GM12878 (cell line): ENCODE measurements around the gene MXRA8. TPM values are rescaled to one million over a fixed set of nuclear protein-coding genes. Genes with fewer than 3 reads are reported as not detected.

Experiments
- ATAC-seq: fragments of 200-7000 bp; cut with Tn5 transposase; 3 replicates; pipeline ENCODE4 v1.9.1; 2020; ENCODE audit warnings: mild to moderate bottlenecking, moderate library complexity
- BruUV-seq: library from RNA; stranded (reverse); fragments of 400-500 nt; replicated peaks from 2 replicates; lab custom pipeline; 2021; lab: Mats Ljungman, UMichigan
- CTCF ChIA-PET: fragments of 300-600 bp; sonication (Branson Sonifier 250); formaldehyde crosslinking; extraction: SDS; loops from one replicate; lab custom pipeline; 2021; ENCODE audit warnings: inconsistent platforms; lab: Yijun Ruan, JAX
- POLR2A ChIA-PET: fragments of 350-600 bp; formaldehyde crosslinking; extraction: SDS; loops from one replicate; lab custom pipeline; 2021; ENCODE audit warnings: inconsistent platforms; lab: Charles Lee
- RAD21 ChIA-PET: fragments of 300-600 bp; sonication (Branson Sonifier 250); formaldehyde crosslinking; loops from one replicate; lab custom pipeline; 2023; ENCODE audit warnings: antibody characterized with exemption; ENCODE audit not compliant: unreplicated experiment; lab: Charles Lee
- SMC1A ChIA-PET: fragments of 300-600 bp; sonication (Branson Sonifier 250); formaldehyde crosslinking; loops from one replicate; lab custom pipeline; 2023; ENCODE audit not compliant: unreplicated experiment, uncharacterized antibody; lab: Charles Lee
- DNase-seq: peaks from one replicate; pipeline ENCODE4 v3.0.0-alpha.2; 2011; ENCODE audit warnings: low read depth, low spot score
- FAIRE-seq: peaks from 3 replicates; lab custom pipeline; 2011; peaks lifted over from hg19 to GRCh38; lab: Jason Lieb, UNC
- H2AFZ ChIP-seq: 2 replicates; pipeline ENCODE4 v1.6.0; 2011; ENCODE audit warnings: low read depth, low read length, control low read depth; ENCODE audit not compliant: control insufficient read depth
- H3K27ac ChIP-seq: 2 replicates; pipeline ENCODE4 v1.5.1; 2011; ENCODE audit warnings: control low read depth; ENCODE audit not compliant: control insufficient read depth, insufficient read depth
- H3K27me3 ChIP-seq, 2 experiments: replicated peaks in 1 of 2; 2 replicates each; pipeline versions ENCODE4 v1.6.0 to v1.6.1; 2011; ENCODE audit warnings: low read length in 1 of 2; ENCODE audit not compliant: control insufficient read depth in 2 of 2, insufficient read depth in 2 of 2
- H3K36me3 ChIP-seq, 2 experiments: 2 replicates each; pipeline ENCODE4 v1.5.1; 2011; ENCODE audit warnings: low read length in 1 of 2; ENCODE audit not compliant: control insufficient read depth in 2 of 2, insufficient read depth in 2 of 2
- H3K4me1 ChIP-seq: 2 replicates; pipeline ENCODE4 v1.6.1; 2011; ENCODE audit warnings: mild to moderate bottlenecking, low read length, moderate library complexity, mixed read lengths; ENCODE audit not compliant: control insufficient read depth, insufficient read depth
- H3K4me2 ChIP-seq: 2 replicates; pipeline ENCODE4 v1.6.0; 2011; ENCODE audit warnings: control low read depth; ENCODE audit not compliant: control insufficient read depth, insufficient read depth
- H3K4me3 ChIP-seq: fragments of 200-600 bp; sonication (generic); 2 replicates; pipeline ENCODE4 v1.5.1; 2016
- H3K79me2 ChIP-seq: 2 replicates; pipeline ENCODE4 v1.6.0; 2011; ENCODE audit warnings: low read length; ENCODE audit not compliant: control insufficient read depth, insufficient read depth
- H3K9ac ChIP-seq: 2 replicates; pipeline ENCODE4 v1.8.0; 2011; ENCODE audit warnings: low read length, control low read depth, mixed read lengths; ENCODE audit not compliant: control insufficient read depth, insufficient read depth
- H3K9me3 ChIP-seq: replicated peaks from 3 replicates; pipeline ENCODE4 v1.5.1; 2011; ENCODE audit warnings: mild to moderate bottlenecking, low read length; ENCODE audit not compliant: control insufficient read depth, insufficient read depth
- H4K20me1 ChIP-seq: 2 replicates; pipeline ENCODE4 v1.6.0; 2011; ENCODE audit not compliant: control insufficient read depth, insufficient read depth
- MXI1 ChIP-seq: fragments of 150-350 bp; IDR thresholded peaks from 2 replicates; pipeline ENCODE4 v1.6.1; 2011; ENCODE audit warnings: low read depth, mild to moderate bottlenecking, inconsistent platforms, low read length, improper control_type of control experiment
- NR2C2 ChIP-seq: IDR thresholded peaks from 2 replicates; pipeline ENCODE4 v1.6.1; 2011; ENCODE audit warnings: borderline replicate concordance, low read depth; ENCODE audit not compliant: control insufficient read depth, insufficient read length
- RAD51 ChIP-seq: fragments of 450-650 bp; IDR thresholded peaks from 2 replicates; pipeline ENCODE4 v1.6.1; 2016; ENCODE audit warnings: moderate library complexity, mild to moderate bottlenecking, inconsistent platforms
- SMAD1 ChIP-seq: fragments of 450-650 bp; IDR thresholded peaks from 2 replicates; pipeline ENCODE4 v1.6.1; 2018; ENCODE audit warnings: mild to moderate bottlenecking, low read depth; ENCODE audit not compliant: partially characterized antibody
- SUZ12 ChIP-seq: fragments of 200-600 bp; sonication (generic); IDR thresholded peaks from one replicate; pipeline ENCODE4 v1.6.1; 2018; ENCODE audit warnings: antibody characterized with exemption, mild to moderate bottlenecking; ENCODE audit not compliant: unreplicated experiment
- WRNIP1 ChIP-seq: IDR thresholded peaks from 2 replicates; pipeline ENCODE4 v1.6.1; 2011; ENCODE audit warnings: low read depth, low read length, improper control_type of control experiment, borderline replicate concordance
- ZNF24 ChIP-seq: fragments of 450-650 bp; IDR thresholded peaks from 2 replicates; pipeline ENCODE4 v1.6.1; 2017; ENCODE audit warnings: antibody characterized with exemption, mild to moderate bottlenecking
- WGBS: methylation state at CpG from one replicate; pipeline ENCODE4 v1.1.6; 2016; ENCODE audit warnings: low lambda C conversion rate; ENCODE audit not compliant: insufficient replicate concordance, insufficient coverage; ENCODE audit errors: missing lambda C conversion rate; 5-methylcytosine and 5-hydroxymethylcytosine counted together
- in situ Hi-C: fragments of 300-500 bp; cut with MboI; formaldehyde crosslinking; loops from 9 replicates; pipeline ENCODE4 v1.14.3; 2018; ENCODE audit warnings: mixed read lengths
- intact Hi-C: fragments of 100-400 bp; cut with micrococcal nuclease; formaldehyde crosslinking; loops from one replicate; pipeline ENCODE4 v1.14.2; 2022; ENCODE audit not compliant: unreplicated experiment
- polyA plus RNA-seq, 11 experiments: library from polyadenylated mRNA; depleted of rRNA in 4 of 11; unstranded in 6 of 11; stranded (reverse) in 5 of 11; fragments of >200 nt; fragmentation: Nextera tagmentation in 4 of 11; fragmentation: Illumina TruSeq in 1 of 11; extraction: Ambion mirVana in 4 of 11; extraction: Trizol in 1 of 11; gene quantifications; 1 replicate in 1 of 11; 2 replicates in 10 of 11; pipeline versions ENCODE4 v1.2.1 to v1.2.3, GENCODE V29; 2011 to 2016; ENCODE audit warnings: inconsistent platforms in 2 of 11, missing spikeins in 2 of 11, low read depth in 1 of 11
- total RNA-seq, 4 experiments: library from RNA; depleted of rRNA in 3 of 4; stranded (reverse); fragments of >200 nt in 3 of 4; fragmentation: Illumina TruSeq in 1 of 4; extraction: Trizol in 1 of 4; gene quantifications; 2 replicates each; pipeline versions ENCODE4 v1.2.1 to v1.2.3, GENCODE V29; 2013 to 2021
- TF ChIP-seq, protein P1 (sequence below): fragments of 450-650 bp; IDR thresholded peaks from 2 replicates; pipeline ENCODE4 v1.6.1; 2016; ENCODE audit warnings: mild to moderate bottlenecking

The MXRA8 gene
- total and polyA plus RNA-seq, 10 of the 15 experiments (the other 5 are each of a cell fraction or from before 2014, with no cell fraction given), result 0.11 to 0.54 (median 0.21) TPM; not detected in 6

DNA sequence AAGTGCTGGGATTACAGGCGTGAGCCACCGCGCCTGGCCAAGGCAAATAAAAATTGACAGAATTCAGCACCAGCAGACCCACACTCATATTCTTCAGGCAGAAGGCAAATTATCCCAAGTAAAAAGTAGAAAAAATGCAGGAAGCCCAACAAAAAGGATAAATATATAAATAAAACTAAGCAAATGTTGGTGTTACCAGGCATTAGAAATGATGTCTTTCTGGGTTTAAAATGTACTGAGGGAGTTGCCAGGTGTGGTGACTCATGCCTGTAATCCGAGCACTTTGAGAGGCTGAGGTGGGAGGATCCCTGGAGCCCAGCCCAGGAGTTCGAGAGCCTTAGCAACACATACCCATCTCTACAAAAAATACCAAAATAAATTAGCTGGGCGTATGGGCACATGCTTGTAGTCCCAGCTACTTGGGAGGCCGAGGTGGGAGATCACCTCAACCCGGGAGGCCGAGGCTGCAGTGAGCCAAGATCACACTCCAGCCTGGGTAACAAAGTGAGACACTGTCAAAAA, 40.2 kb downstream of the MXRA8 start:
- DNase-seq (no peak), ATAC-seq (no peak), FAIRE-seq (no peak)
- SMC1A ChIA-PET, result no interaction called here
- BruUV-seq, result TSS peak; percentile 39
- Histone ChIP-seq H3K9me3 (no peaks in the 10 kb centered on the region), H2AFZ (no peak overlapping the region), H3K4me3 (no peak overlapping the region), H3K9ac (no peak overlapping the region), H3K79me2 (peaks cover 22% of the 10 kb centered on the region), H3K4me1 (peaks cover 5% of the 10 kb centered on the region), H3K4me2 (no peak overlapping the region), H3K27ac (no peak overlapping the region), H3K36me3 (peaks cover 3 to 27% of the 10 kb centered on the region in 2 experiments; a peak in 3 of 4 replicates), H4K20me1 (no peaks in the 10 kb centered on the region; the same call in 1 of the 2 replicates), H3K27me3 (no peaks in the 10 kb centered on the region)
- TF ChIP-seq ZNF24 (no peak), RAD51 (no peak), SUZ12 (no peak), WRNIP1 (no peak), NR2C2 (no peak), MXI1 (no peak), SMAD1 (no peak)
- TF ChIP-seq, protein P1, sequence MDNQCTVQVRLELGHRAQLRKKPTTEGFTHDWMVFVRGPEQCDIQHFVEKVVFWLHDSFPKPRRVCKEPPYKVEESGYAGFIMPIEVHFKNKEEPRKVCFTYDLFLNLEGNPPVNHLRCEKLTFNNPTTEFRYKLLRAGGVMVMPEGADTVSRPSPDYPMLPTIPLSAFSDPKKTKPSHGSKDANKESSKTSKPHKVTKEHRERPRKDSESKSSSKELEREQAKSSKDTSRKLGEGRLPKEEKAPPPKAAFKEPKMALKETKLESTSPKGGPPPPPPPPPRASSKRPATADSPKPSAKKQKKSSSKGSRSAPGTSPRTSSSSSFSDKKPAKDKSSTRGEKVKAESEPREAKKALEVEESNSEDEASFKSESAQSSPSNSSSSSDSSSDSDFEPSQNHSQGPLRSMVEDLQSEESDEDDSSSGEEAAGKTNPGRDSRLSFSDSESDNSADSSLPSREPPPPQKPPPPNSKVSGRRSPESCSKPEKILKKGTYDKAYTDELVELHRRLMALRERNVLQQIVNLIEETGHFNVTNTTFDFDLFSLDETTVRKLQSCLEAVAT, result no peak
- in situ Hi-C loops, result no loop called here
- CTCF ChIA-PET, result no interaction called here
- RAD21 ChIA-PET, result no interaction called here
- POLR2A ChIA-PET, result no interaction called here
- WGBS, result 98% methylated on average over 9 of the region's 9 CpGs
- intact Hi-C loops, result no loop called here
